Measurements from ENCODE around the gene C4orf33. TPM values are rescaled to one million over a fixed set of nuclear protein-coding genes. Genes with fewer than 3 reads are reported as not detected.

Gene C4orf33
- total RNA-seq, 4 donors from 2014 or later, result 0.26 to 10.9 (median 4.7) TPM

GRCh38 chr4:129077326-129077725, 18.6 kb upstream of the C4orf33 start:
- no peaks in the 10 kb centered on the region for H3K27me3 ChIP-seq
- H3K4me1 ChIP-seq, result no peaks in the 10 kb centered on the region
- TF ChIP-seq CTCF (IDR thresholded peaks at IDR 0.05) (no peak), POLR2A (IDR thresholded peaks at IDR 0.05) (no peak)
- H3K36me3 ChIP-seq, result no peaks in the 10 kb centered on the region
- H3K4me3 ChIP-seq, result no peak overlapping the region
- intact Hi-C loops (cut with DNase I; ENCODE audit: low total_unique reads), result no loop called here
- no peak overlapping the region for H3K27ac ChIP-seq
- no peak for DNase-seq
- H3K9me3 ChIP-seq, result peaks cover 0 to 7% of the 10 kb centered on the region in 2 donors

- Histone ChIP-seq H3K4me3 (no peak overlapping the region), H3K9me3 (no peaks in the 10 kb centered on the region), H3K27me3 (no peaks in the 10 kb centered on the region), H3K4me1 (no peaks in the 10 kb centered on the region), H3K36me3 (no peaks in the 10 kb centered on the region), H3K27ac (no peak overlapping the region)
- TF ChIP-seq CTCF (IDR thresholded peaks at IDR 0.05), result no peak
- no peak for TF ChIP-seq POLR2A (IDR thresholded peaks at IDR 0.05)
- intact Hi-C loops (cut with DNase I; ENCODE audit: low total_unique reads), result no loop called here
- no peak for DNase-seq
These were observed 15.8 kb upstream of the C4orf33 start for GRCh38 chr4:129080129-129080528.

- Histone ChIP-seq H3K9me3 (no peaks in the 10 kb centered on the region), H3K4me1 (no peaks in the 10 kb centered on the region), H3K36me3 (no peaks in the 10 kb centered on the region), H3K27me3 (no peaks in the 10 kb centered on the region), H3K4me3 (no peak overlapping the region), H3K27ac (no peak overlapping the region)
- intact Hi-C loops (cut with DNase I; ENCODE audit: low total_unique reads), result no loop called here
- TF ChIP-seq POLR2A (IDR thresholded peaks at IDR 0.05) (no peak), CTCF (IDR thresholded peaks at IDR 0.05) (no peak)
- DNase-seq, result no peak
These were observed 13.7 kb upstream of the C4orf33 start for GRCh38 chr4:129082302-129082701.

DNA sequence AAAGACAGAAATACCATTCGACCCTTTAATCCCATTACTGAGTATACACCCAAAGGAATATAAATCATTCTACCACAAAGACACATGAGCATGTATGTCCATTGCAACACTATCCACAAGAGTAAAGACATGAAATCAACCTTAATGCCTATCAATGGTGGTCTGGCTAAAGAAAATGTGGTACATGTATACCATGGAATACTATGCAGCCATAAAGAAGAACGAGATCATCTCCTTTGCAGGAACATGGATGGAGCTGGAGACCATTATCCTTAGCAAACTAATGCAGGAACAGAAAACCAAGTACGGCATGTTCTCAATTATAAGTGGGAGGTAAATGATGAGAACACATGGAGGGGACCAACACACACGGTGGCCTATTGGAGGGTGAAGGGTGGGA, 10.5 kb upstream of the C4orf33 start:
- no peaks in the 10 kb centered on the region for H3K9me3 ChIP-seq
- DNase-seq, result no peak
- H3K36me3 ChIP-seq, result no peaks in the 10 kb centered on the region
- no peaks in the 10 kb centered on the region for H3K27me3 ChIP-seq
- no peak overlapping the region for H3K27ac ChIP-seq
- no peak overlapping the region for H3K4me3 ChIP-seq
- intact Hi-C loops (cut with DNase I; ENCODE audit: low total_unique reads), result no loop called here
- no peaks in the 10 kb centered on the region for H3K4me1 ChIP-seq
- no peak for TF ChIP-seq POLR2A (IDR thresholded peaks at IDR 0.05)
- no peak for TF ChIP-seq CTCF (IDR thresholded peaks at IDR 0.05)

DNA sequence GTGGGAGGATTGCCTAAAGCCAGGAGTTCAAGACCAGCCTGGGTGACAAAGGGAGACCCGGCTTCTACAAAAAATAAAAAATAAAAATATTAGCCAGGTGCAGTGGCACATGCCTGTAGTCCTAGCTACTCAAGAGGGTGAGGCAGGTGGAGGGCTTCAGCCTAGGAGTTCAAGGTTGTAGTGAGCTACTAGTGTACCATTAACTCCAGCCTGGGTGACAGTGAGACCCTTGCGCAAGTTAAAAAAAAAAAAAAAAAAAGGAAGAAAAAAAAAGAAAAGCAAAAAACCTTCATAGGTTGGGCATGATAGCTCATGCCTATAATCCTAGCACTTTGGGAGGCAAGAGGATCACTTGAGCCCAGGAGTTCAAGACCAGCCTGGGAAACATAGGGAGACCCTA, 8.4 kb upstream of the C4orf33 start:
- H3K27ac ChIP-seq, result no peak overlapping the region
- H3K4me3 ChIP-seq, result no peak overlapping the region
- DNase-seq, result no peak
- TF ChIP-seq CTCF (IDR thresholded peaks at IDR 0.05) (no peak), POLR2A (IDR thresholded peaks at IDR 0.05) (no peak)
- H3K36me3 ChIP-seq, result no peaks in the 10 kb centered on the region
- no peaks in the 10 kb centered on the region for H3K4me1 ChIP-seq
- H3K27me3 ChIP-seq, result no peaks in the 10 kb centered on the region
- intact Hi-C loops (cut with DNase I; ENCODE audit: low total_unique reads), result no loop called here
- H3K9me3 ChIP-seq, result no peaks in the 10 kb centered on the region
